ACHN (cell line): ENCODE data around the gene TRIM8.
"Not testable (repeated sequence)": the region's sequence is repeated elsewhere in the genome, so short reads cannot be mapped to it uniquely, and the experiment has no call there.

Source experiments
- DNase-seq: peaks from one replicate; pipeline ENCODE4 v3.0.0-alpha.2; 2015
- in situ Hi-C: cut with HindIII; loops from 2 replicates; pipeline ENCODE4 v1.10.0; 2017; ENCODE audit warnings: low sequenced_read_pairs, low pct_ligation_motif_present, low pct_unique_long_range_greater_than_20kb

The TRIM8 gene

GRCh38 chr10:102658802-102659201 lies 14.5 kb downstream of the TRIM8 start:
- no peak for DNase-seq
- in situ Hi-C loops: no loop called here

GRCh38 chr10:102660888-102661657 lies 16.8 kb downstream of the TRIM8 start:
- in situ Hi-C loops: no loop called here
- no peak for DNase-seq

- in situ Hi-C loops: no loop called here
Observed at GRCh38 chr10:102661658-102662028, 17.4 kb downstream of the TRIM8 start.

GRCh38 chr10:102665904-102666509 lies 21.7 kb downstream of the TRIM8 start:
- in situ Hi-C loops: no loop called here
- peak; percentile 86 for DNase-seq

More at GRCh38 chr10:102661658-102662028, 17.4 kb downstream of the TRIM8 start:
- no peak for DNase-seq

GRCh38 chr10:102667411-102667810 lies 23.1 kb downstream of the TRIM8 start:
- DNase-seq, in situ Hi-C loops: not testable (repeated sequence)

- in situ Hi-C loops: no loop called here
Observed at GRCh38 chr10:102668326-102669107, 24.2 kb downstream of the TRIM8 start.

GRCh38 chr10:102669206-102670064 lies 25.2 kb downstream of the TRIM8 start:
- in situ Hi-C loops: no loop called here
- peak; percentile 32 for DNase-seq

More at GRCh38 chr10:102668326-102669107, 24.2 kb downstream of the TRIM8 start:
- DNase-seq: no peak

- in situ Hi-C loops: no loop called here
- DNase-seq: no peak
Observed at GRCh38 chr10:102670065-102670670, 25.9 kb downstream of the TRIM8 start.

GRCh38 chr10:102670871-102671434 lies 26.7 kb downstream of the TRIM8 start:
- DNase-seq: no peak
- in situ Hi-C loops: no loop called here

GRCh38 chr10:102673236-102673818 lies 29.0 kb downstream of the TRIM8 start:
- no peak for DNase-seq

GRCh38 chr10:102673819-102674511 lies 29.7 kb downstream of the TRIM8 start:
- in situ Hi-C loops: no loop called here
- DNase-seq: no peak

More at GRCh38 chr10:102673236-102673818, 29.0 kb downstream of the TRIM8 start:
- in situ Hi-C loops: no loop called here

GRCh38 chr10:102674566-102674965 lies 30.3 kb downstream of the TRIM8 start:
- DNase-seq: no peak
- in situ Hi-C loops: no loop called here

GRCh38 chr10:102675011-102675665 lies 30.9 kb downstream of the TRIM8 start:
- in situ Hi-C loops: no loop called here
- no peak for DNase-seq

- in situ Hi-C loops: no loop called here
- peak; percentile 91 for DNase-seq
Observed at GRCh38 chr10:102675666-102676533, 31.6 kb downstream of the TRIM8 start.

GRCh38 chr10:102676534-102677315 lies 32.4 kb downstream of the TRIM8 start:
- in situ Hi-C loops: no loop called here
- DNase-seq: no peak
